Stimulated activated CD8-positive, alpha-beta memory T cell treated with anti-CD3 and anti-CD28 coated beads, Interleukin-7, amount 100 ng/mL, for 24 hours (primary cell): ENCODE data around the gene RAB1B.
A peak's percentile ranks its signal among the peaks of the same experiment; 100 is the strongest.

Source experiments
- DNase-seq: peaks from one replicate; pipeline ENCODE4 v3.0.0-alpha.2; 2020; ENCODE audit warnings: low read depth

RAB1B gene

DNA sequence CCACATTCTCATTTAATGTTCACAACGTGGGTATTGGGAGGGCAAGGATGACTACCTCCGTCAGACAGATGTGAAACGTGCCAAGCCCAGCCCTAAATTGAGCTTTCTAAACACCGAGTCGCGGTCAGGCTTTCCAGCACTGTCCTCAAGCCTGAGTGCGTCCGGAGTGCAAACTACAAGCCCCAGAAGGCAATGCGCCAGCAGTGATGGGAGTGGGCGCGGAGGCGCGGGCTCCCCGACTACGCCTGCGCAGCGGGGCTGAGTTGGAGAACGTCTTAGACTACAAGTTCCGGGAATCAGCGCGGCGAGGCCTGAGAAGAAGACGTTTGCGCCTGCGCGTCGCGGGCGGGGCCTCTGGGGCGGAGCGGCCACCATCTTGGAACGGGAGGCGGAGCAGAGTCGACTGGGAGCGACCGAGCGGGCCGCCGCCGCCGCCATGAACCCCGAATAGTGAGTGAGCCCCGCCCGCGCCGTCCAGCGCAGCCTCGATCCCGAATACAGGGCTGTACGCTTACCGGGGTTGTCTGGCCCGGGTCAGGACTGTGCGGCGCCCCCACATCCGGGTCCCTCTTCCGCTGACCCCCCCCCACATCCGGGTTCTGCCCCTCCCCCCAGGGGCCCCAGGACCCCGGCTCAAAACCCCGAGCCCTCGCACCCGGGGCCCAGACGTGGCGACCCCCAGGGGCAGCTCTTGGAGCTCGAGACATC, at the start of gene RAB1B:
Gene RAB1B, plus strand, starts transcription at position 396 of the 708 bp plus-strand sequence. Its CDS starts 41 bp downstream, at position 437.
- peak; percentile 98 for DNase-seq

DNA sequence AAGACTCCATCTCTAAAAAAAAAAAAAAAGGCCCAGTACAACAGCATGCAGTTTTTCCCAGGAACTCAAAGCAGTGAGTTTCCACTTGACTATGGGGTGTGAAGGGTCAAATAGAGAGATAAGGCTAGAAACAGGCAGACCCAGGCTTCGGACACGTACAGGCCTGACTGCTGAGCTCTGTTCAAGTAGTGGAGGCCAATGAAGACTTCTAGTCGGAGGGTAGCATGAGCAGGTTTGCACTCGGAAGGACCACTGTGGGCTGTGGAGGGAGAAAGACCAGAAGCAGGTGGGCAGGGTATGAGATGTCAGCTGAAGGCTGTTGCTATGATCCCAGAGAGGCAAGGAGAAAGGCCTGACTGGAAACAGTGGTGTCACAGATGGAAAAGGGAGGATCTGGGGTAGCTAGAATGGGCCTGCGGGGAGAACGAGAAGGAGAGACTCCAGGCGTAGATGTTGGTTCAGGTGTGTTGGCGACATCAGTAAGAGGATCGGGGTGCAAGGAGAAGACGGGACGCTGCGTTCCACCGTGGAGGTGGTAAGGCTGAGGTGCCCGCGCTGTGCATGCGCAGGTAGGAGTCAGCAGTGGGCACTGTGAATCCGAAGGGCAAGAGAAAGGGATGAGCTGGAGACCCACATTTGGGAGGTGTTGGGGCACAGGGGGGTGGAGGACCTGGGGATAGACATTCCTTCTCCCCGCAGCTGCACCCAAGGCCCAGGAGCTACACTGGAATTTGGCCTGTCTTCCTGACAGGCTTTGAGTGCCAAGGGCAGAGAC, 49.4 kb upstream of the RAB1B start:
- no peak for DNase-seq

DNA sequence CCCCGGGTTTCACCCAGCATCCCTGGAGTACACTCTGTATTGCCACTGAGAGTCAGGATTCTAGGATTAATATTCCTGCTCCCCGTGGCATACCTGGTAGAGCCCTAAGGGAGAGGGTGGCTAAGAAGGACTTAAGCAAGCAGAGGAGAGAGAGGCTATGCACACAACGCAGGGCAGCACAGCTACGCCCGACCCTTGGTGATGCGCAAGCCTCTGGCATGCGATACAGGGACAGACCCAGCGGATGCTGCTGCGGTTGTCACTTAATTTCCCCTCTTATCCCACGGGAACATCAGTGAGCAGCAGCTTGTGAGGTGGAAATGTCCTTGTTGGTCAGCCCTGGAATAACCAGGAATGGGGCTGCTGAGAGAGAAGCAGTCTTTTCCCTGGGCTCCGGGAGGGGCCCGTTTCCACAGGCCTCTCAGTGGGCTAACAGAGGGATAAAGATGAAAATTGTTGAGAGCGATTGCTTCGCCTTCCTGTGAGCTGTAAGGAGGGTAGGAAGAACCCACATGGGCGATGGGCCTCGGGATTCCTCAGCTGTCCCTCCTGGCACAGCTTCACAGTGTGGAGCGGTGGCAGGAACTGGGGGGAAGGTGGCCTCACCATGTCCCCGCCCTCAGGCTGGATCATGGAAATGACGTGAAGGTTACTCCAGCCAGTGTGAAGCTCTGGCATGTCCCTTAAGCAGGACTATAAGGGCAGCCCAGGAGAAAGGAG, 48.4 kb upstream of the RAB1B start:
- no peak for DNase-seq

DNA sequence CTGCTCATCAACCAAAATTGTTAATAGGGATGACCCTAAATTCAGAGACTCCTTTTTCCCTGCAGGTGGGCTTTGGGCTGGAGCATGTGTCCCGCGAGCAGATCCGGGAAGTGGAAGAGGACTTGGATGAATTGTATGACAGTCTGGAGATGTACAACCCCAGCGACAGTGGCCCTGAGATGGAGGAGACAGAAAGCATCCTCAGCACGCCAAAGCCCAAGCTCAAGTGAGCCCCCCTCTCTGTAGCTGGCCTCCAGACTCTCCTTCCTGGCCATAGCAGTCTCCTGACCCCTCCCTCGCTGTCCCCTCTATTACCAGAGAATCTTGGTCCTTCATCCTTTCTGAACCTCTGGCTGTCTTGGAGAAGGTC, 47.9 kb upstream of the RAB1B start:
- DNase-seq = no peak

DNA sequence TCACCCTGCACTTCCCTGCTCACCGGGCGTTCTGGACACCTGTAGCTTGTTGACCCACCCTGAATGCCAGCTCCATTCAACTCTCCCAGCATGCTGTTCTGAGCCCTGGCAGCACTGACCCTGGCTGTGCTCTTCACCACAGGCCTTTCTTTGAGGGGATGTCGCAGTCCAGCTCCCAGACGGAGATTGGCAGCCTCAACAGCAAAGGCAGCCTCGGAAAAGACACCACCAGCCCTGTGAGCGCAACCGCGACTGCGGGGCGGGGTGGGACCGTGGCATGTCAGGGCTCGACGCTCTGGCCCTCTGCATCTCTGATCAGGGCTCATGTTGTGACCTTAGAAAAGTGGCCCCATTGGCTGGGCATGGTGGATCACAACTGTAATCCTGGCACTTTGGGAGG, 47.4 kb upstream of the RAB1B start:
- no peak for DNase-seq

DNA sequence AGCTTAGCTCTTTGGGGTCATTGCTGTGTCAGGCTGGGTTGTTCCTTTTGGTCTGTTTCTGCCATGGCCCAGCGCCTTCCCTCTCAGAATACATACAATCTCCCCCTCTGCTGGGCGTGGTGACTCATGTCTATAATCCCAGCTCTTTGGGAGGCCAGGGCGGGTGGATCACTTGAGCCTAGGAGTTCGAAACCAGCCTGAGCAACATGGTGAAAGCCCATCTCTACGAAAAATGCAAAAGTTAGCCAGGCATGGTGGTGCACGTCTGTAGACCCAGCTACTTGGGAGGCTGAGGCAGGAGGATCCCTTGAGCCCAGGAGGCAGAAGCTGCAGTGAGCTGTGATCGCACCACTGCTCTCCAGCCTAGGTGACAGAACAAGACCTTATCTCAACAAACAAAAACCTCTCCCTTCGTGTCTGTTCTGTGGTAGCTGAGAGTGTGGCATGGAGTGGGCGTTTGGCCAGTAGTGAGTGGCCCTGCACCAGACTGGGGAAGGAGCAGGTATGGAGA, 46.7 kb upstream of the RAB1B start:
- DNase-seq = no peak

DNA sequence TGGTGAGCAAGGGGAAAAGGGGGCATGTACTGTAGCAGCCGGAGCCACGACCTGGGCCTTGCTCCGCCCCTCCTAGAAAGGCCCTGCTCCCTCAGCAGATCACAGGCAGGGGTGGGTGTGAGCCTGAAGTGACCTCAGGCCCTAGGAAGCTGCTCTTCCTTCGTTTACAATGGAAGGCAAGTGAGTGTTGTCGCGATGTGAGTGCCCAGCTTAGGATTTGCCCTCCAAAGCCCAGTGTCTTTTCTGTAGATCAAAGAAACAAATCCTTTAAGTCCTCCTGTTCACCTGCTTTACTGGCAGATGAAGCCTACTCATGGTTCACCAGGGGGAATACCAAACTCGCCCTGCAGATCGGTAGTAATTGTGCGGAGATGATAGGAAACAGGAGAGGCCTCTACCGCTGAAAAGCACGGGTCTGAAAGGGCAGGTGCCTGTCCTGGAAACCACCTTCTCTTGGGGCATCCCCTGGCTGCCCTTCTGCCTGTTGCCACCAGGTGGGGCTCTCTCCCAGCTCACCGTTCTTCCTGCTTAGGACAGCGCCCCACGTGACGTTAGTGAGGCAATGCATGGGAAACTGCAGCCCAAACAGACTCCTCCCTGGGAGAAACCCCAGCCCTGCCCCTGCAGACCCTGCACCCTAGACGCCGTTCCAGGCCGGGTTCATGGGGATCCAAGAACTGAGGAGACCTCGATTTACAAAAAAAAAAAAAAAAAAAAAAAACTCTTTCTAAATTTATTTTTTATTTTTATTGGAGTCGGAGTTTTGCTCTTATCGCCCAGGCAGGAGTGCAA, 45.9 kb upstream of the RAB1B start:
- peak; percentile 81 for DNase-seq

DNA sequence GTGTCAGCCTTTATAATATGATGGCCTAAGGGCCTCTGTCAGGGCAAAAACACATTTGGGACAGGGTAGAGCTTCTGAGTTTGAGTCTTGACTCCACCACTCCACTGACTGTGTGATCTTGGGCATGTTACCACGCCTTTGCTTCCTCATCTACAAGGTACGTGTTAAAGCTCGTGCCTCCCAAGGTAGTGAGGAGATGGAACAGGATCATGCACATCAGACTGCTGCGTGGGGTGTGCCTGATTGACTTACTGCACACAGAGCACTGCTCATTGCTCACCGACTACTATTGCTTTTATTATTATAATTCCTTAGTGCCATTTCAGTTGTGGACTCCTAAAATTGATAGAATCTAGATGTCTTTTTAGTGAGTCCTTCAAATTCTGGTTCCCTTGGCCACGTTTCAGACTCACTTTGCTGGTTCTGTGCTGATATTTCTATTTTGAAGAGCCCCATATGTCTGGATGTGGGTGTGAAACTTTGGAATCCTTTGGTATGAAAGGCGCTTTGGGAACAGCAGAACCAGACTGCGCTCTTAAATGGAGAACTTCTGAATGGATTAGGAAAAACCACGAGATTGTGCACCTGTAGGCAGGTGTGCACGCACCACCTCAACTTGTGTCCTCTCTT, 44.1 kb upstream of the RAB1B start:
- no peak for DNase-seq

DNA sequence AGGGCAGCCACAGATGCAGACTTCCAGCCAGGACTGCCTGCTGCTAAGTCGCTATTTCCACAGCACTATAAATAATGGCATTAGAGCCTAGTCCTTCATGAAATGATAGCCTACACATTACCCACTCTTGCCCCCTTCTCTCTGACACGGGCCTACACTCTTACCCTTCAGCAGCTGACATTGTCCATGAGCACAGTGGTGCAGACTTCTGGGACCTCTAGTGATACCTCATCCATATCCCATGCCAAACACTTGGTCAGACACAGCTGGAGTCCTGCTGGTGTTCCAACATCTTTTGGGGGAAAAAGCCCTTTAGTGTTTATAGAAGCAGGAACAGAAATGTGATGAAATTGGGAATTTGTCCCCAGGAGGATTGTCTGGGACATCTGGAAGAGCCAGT, 43.4 kb upstream of the RAB1B start:
- DNase-seq = no peak

DNA sequence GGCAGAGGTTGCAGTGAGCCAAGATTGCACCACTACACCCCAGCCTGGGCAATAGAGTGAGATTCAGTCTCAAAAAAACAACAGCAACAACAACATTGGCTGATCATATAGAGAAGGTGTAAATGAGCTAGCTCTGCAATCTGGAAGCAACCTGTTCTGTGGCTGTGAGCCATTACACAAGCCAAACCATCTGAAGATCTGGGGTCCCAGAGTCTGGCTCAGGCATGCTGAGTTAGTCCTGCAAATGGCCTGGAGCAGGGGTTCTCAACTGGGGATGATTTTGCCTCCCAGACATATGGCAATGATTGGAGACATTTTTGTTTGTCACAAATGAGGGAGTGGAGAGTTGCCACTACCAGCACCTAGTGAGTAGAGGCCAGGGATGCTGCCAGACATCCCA, 42.3 kb upstream of the RAB1B start:
- no peak for DNase-seq

DNA sequence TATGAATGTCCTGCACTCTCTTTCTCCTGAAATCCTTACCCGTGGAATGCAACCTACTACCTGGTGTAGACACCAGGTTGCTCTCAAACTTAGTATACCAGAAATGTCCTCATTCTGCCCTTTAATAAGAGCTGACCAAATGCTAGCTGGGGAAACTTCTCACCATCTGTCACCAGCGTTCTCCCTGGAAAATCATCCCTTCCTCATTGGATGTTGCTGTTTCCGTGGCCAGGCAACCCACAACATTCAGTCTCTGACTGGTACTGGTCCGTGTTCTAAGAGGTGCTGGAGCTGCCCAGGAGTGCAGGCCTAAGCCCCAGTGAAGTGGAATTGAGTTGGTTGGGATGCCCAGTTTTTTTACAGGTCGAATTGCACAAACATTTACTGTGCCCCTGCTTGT, 40.7 kb upstream of the RAB1B start:
- no peak for DNase-seq

DNA sequence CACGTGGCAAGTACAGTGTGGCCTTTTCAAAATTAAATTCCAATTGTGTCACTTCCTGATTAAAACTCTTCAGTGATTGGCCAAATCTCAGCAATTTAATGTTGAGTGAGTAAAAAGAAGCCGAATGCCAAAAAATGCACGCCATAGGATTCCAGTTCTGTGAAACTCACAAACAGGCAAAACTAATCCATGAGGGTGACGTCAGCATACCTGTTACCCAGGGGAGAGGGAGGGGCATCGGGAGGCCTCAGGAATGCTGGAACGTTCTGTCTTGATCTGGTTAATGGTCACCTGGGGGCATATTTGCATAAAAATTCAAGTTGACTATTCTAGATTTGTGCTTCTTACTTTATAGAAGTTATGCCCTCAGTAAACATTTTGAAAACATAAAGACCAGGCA, 39.9 kb upstream of the RAB1B start:
- DNase-seq = no peak

DNA sequence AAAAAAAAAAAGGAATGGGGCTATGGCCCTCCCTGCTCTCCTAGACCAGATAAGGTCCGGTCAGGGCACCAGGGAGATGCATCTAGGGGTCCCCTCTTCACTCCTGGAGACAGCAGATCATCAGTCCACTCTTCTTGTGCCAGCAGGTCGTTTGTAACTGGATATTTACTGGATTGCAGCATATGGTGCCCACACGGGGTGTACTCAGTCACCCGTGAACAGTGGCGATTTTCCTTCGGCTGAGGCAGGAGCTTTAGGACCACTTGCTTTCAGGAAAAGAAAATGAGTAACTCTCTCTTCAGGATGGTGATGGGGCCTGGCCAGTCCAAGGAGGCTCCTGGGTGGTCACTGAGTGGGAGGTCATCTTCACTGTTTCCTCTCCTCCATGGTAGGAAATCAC, 38.3 kb upstream of the RAB1B start:
- no peak for DNase-seq

DNA sequence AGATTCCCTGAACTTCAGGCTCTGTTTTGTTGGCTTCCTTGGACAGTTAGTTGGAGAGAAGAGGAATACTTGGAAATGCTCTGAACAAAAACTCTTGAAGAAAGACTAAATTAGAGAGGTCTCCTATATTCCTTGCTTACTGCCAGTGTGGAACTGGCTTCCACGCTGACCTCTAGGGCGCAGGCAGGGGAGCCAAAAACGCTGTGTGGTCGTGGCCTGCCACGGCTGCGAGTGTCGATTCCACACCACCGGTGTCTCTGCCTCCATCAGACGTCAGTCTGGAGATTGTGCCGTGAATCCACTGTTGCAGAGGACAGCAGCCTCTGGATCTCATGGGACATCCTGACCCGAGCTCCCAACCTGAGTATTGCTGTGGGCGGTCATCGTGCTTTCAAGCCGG, 37.5 kb upstream of the RAB1B start:
- DNase-seq = no peak

DNA sequence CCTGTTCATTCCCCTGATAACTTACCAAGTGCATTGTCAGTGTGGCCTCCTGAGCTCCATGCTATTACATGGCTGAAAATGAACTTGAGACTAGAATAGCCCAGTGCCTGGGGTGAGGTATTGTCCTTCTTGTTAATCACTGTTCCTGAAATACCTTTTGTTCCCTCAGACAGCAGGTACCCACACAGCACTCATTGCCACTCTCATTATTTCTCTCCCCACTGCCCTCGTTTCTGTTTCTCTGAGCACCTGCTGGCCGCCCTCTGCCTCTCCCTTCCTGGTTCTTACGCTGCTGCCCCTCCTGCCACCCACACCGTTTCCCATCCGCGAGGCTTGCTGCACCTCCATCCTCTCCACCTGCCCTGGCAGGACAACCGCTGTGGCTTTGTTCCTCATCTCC, 36.9 kb upstream of the RAB1B start:
- no peak for DNase-seq

DNA sequence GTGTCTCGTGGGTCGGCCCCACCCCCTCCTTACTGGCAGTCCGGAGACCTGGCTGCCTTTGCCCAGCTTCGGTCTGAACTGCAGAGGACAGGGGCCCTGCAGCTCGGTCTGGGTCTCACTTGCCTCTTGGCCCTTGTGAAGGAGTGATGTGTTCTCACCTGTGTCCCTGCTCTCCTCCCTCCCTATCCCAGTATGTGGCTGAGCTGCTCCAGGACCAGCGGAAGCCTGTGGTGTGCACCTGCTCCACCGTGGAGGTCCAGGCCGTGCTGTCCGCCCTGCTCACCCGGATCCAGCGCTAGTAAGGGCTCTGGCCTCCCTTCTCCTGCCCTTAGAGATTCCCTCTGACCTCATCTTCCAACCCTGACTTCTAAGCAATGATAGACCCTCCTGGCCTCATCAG, 35.7 kb upstream of the RAB1B start:
- DNase-seq = no peak

DNA sequence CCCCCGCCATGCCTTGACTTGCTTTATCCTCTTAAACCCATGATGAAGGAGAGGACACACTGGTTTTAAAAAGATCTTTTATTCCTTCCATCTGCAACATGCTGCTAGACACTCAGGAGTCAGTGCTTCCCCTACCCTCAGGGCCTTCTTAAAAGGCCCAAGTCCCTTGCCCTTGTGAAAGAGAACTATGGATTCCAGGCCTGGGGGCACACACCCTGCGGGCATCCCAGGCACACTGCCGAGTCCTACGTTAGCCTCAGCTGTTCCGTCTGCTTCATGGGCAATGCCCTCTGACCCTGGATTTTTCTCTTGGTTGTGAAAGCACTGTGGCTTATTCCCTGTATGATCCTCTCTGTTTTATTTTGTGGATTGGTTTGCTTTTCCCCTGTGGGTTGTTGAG, 35.1 kb upstream of the RAB1B start:
- DNase-seq = no peak

DNA sequence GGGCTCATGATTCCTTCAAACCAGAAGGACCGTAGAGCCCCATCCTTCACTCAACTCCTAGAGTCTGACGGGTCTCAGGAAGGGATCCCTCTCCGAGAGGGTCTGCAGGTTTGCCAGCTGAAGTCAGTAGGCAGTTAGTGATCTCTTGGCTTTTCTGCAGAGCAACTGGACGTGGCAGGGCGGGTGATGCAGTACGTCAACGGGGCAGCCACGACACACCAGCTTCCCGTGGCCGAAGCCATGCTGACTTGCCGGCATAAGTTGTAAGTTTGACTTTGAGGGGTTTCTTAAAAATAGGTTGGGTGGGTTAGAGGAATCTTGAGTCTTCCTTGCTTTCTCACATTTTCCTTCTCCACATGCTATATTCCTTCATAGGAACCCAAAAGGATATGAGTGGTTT, 33.3 kb upstream of the RAB1B start:
- DNase-seq = no peak

DNA sequence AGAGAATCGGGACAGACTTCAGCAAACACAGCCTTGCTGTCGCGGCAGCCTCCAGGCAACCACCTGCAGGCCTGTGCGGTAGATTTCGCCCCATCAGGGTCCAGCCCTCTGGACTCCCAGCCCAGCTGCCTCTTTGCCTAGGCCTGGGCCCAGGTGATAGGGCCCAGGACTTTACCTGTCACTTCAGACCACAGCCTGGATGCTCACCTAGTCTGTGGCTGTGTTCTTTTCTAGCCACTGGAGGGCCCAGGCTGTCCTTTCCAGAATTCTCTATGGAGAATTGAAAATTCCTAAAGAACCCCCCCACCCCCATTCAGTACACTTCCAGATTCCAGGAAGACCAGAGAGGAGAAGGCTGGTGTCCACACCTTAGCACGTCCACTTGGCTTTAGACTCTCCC, 30.6 kb upstream of the RAB1B start:
- DNase-seq = no peak

DNA sequence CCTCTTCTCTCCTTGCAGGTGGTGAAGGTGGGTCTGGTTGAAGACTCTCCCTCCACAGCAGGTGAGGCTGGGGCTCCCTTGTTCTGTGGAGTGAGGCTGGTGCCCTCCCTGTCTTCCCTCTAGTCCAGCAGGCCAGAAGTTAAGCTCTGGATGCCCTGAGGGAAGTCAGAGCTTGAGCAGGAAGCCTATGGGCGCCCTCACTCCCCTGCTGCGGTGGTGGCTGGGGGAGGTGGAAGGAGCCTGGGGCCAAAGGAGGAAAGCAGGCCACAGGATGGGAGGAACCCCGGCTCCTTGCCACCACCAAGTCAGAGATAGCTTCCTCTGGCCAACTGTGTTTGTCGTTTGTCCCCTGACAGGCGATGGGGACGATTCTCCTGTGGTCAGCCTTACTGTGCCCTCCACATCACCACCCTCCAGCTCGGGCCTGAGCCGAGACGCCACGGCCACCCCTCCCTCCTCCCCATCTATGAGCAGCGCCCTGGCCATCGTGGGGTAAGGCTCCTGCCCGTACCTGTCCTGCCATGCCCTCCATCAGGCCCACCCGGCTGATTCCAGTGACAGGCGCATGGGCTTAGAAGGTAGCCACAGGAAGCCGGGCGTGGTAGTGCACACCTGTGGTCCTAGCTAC, 29.5 kb upstream of the RAB1B start:
- DNase-seq = no peak

DNA sequence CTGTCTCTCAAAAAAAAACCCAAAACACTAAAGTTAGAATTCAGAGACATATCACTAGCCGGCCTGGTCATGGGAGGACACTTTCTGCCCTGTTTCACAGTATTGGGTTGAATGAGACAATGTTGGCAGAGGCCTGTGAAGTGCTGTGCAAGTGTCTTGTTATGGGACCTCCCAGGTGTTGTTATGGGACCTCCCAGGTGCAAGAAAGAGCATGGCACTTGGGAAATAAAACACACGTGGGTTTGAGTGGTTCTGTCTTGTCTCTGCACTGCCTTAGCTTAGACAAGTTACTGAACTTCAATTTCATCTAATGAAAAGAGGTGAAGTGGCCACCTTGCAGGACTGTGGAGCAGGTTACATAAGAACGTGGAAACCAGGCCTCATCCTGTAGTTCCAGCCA, 28.9 kb upstream of the RAB1B start:
- no peak for DNase-seq
